ENCODE results near the gene NPEPPS.
"Not testable (repeated sequence)": the region's sequence is repeated elsewhere in the genome, so short reads cannot be mapped to it uniquely, and the experiment has no call there.

The NPEPPS gene, protein sequence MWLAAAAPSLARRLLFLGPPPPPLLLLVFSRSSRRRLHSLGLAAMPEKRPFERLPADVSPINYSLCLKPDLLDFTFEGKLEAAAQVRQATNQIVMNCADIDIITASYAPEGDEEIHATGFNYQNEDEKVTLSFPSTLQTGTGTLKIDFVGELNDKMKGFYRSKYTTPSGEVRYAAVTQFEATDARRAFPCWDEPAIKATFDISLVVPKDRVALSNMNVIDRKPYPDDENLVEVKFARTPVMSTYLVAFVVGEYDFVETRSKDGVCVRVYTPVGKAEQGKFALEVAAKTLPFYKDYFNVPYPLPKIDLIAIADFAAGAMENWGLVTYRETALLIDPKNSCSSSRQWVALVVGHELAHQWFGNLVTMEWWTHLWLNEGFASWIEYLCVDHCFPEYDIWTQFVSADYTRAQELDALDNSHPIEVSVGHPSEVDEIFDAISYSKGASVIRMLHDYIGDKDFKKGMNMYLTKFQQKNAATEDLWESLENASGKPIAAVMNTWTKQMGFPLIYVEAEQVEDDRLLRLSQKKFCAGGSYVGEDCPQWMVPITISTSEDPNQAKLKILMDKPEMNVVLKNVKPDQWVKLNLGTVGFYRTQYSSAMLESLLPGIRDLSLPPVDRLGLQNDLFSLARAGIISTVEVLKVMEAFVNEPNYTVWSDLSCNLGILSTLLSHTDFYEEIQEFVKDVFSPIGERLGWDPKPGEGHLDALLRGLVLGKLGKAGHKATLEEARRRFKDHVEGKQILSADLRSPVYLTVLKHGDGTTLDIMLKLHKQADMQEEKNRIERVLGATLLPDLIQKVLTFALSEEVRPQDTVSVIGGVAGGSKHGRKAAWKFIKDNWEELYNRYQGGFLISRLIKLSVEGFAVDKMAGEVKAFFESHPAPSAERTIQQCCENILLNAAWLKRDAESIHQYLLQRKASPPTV

DNA sequence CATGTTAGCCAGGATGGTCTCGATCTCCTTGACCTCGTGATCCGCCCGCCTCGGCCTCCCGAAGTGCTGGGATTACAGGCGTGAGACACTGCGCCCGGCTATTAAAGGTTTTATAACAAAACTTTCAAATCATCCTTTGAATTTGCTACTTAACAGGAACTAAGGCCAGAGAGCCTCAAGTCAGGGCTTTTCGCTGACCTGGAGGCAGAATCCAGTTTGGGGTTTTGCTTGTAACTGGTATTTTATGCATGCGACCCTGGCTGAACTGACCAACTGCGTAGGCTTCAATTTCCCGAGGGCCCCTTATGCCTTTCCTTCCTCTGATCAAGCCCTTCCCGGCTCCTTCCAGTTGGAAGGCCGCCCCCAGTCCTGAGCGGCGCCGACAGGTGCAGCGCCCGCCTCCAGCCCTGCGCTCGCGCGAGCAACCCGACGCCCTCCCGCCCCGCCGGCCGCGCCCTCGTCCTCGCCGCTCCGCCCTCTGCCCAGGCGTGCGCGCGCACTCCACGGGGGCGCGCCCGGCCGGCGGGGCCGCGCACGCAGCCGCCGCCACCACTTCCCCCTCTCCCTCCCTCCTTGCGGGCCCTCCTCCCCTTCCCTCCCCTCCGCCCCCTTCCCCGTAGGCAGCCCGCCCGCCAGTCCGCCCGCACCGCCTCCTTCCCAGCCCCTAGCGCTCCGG, at the start of gene NPEPPS:
Gene NPEPPS, plus strand, starts transcription at position 552 of the 676 bp plus-strand sequence. CDS start 193 bp downstream, outside the sequence.
- peak; percentile 91 for DNase-seq

DNA sequence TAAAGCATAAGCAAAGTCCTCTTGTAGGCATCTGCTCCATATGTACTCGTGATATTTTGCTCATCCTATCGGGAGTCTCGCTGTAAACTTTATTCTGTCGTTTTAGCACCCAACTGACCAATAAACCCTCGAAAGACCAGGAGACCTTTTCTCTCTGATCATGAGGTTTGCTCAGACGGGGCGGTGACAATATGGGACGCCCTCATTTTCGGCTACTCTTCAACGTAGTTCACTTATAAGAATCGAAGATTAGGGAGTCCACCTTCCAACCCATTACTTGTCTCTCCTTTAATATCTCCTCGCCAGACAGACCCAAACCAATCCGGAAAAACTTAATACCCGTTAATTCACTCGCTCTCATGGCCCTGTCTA, 39.1 kb upstream of the NPEPPS start:
- DNase-seq: not testable (repeated sequence)

DNA sequence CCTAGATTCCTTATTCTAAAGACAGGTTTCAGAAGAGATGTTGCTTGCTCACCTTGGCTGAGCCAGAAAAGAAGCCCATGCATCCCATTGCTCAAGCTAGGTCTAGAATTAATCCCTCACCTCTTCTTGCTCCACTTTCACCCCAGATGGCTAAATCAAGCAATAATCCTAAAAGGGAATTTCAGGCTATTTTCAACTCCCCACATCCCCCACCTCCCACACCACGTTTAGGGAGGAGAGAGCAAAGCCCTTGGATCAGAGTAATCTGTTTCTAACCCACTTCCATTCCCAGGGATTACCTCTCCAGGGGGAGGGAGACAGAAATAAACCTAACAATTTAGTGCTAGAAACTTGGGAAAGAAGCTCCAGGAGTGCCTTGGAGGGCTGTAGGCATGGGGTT, 31.8 kb upstream of the NPEPPS start:
- not testable (repeated sequence) for DNase-seq

DNA sequence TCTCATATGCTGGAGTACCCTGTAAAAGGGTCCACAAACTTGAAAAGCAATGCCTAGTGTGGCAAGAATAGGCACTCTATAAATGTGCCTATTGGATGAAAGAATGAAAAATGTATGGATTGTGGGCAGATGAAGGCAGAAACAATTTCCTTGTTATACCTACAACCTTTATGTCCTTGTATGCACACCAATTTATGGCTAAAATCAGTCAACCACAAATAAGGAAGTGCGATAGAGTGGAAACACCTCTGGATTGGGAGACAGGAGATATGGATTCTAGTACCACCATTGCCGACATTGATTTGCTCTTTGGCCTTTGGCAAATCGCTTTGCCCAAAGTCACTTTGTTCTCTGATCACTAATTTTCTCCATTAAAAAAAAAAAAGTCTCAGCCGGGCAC, 31.4 kb upstream of the NPEPPS start:
- DNase-seq: not testable (repeated sequence)

DNA sequence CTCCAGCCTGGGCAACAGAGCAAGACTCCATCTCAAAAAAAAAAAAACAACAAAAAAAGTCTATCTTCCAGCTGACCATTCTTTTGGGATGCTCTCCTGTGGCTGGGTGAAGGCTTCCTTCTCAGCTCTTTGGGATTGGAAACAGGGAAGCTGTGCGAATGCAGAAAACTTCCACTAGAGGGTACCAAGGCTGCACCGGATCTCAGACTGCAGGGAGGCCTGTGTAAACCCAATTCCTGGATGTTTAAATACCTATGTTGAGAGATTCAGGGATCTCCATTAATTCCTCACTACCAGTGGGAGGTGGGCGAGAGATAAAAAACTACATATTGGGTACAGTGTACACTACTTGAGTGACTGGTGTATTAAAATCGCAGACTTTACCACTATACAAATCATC, 30.3 kb upstream of the NPEPPS start:
- not testable (repeated sequence) for DNase-seq

DNA sequence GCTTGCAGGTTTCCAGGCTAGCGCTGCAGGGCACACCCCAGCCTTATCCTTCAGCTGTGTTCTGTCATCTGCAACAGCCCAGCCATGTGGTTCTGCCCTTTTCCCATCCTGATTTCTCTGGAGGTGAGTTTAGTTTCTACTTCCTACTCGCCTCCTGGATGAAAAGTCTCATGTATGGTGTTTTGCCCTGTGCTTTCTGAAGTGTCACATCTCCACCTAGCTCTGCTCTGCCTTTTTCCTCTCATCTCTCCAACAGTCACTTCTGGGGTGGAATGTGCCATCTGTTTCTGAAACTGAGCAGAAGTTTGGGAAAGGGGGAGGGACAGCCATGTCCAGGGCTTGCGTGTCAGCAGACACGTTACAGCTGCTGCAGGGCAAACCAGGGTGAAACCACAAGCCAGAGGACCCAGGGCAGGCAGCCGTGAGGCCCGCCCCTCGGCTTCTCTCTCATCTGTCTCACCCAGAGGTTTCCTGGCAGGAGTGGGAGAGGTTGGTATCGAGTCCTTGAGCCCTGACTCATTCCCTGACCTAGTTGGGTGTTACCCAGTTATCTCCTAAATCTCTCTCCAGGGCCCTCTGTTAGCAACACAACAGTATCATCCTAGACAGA, 28.7 kb upstream of the NPEPPS start:
- peak; percentile 55 for DNase-seq

DNA sequence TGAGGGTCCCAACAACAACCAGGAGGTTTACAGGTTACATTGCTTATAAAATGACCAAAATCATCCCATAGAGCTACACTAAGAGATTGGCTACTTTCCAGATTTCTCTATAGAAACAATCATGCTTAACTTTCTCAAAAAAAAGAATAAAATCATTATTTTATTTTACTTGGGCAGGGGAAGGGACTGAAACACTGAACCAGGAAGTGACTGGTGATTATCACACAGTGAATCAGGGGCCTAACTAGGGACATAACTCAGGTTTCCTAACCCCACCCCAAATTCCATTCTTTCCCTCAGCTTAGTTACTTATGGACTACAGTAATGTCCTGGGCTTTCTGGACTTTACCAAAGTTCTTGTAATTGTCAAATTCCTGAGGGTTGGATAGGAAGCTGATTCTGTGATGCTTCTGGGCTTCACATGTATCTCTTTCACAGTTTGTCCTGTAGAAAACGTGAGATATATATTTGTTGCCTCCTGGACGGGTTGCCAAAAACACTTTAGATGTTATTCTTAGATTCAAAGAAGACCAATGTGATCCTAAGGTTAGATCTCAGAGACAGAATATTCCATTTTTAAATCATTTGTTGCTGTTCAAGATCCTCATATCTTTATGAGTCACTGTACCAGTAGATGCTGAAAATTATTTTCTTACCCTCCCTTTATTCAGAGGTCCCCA, 28.0 kb upstream of the NPEPPS start:
- not testable (repeated sequence) for DNase-seq

DNA sequence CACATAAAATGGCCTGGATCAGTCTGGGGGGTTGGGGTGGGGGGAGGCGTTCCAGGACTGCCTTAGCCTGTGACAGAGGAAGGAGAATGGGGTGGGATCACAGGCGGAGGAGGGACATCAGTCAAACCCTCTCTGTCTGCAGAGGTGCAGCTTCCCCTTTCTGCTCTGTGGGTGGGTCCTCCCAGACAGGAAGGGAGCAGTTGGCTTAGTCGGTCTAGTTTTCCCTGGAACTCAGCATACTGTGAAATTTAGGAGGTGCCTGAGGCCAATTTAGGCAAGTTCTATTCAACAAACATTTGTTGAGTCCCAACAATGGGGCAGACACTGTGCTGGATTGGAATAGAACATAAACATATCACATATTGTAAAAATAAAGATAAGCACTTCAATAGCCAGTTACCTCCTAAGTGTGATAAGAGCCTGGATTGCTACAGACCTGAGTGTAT, 19.2 kb upstream of the NPEPPS start:
- not testable (repeated sequence) for DNase-seq

DNA sequence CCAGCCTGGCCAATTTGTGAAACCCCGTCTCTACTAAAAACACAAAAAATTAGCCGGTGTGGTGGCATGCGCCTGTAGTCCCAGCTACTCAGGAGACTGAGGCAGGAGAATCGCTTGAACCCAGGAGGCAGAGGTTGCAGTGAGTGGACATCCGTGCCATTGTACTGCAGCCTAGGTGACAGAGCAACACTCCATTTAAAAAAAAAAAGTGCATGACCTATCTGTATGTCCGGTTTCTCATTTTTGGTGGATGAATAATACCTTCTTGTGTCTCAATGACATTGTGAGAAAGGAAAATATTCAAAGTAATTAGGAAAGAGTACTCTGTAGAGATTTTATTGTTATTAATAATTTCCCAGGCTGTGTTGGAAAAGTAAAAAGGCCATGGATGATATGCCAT, 17.6 kb upstream of the NPEPPS start:
- not testable (repeated sequence) for DNase-seq

DNA sequence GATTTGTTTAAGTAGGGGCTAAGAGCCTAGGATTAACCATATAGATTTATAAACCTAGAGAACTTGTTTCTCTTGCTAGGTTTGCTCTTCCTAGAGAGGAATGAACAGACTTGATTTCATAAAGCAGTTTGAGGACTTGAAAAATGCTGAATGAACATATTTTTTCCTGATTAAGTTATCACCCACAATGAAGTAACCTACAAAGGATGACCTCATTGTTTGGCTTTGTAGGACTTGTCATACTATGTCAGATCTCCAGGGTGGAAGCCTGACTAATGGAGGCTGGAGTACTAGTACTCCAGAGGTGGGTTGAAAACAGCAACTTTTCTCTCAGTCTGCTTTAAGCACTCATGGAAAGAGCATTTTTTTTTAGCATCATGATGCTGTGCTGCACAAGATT, 12.0 kb upstream of the NPEPPS start:
- DNase-seq: not testable (repeated sequence)

DNA sequence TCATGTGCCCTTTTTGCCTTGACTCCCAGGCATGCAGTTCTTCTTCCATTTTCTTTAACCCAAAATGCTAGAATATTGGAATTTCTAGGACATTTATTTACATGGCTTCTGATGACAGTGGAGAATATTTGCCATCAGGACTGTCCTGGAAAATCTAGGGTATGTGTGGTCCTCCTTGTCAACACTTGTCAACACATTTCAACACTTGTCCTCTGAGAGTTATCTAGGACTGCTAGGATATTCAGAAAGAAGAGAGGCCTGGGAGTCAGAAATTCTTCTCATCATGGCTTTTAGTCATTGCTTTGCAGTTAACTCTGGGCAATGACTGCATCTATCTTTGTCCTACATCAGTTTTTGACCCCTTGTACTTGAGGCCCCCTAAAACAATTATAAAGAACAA, 11.5 kb upstream of the NPEPPS start:
- not testable (repeated sequence) for DNase-seq

DNA sequence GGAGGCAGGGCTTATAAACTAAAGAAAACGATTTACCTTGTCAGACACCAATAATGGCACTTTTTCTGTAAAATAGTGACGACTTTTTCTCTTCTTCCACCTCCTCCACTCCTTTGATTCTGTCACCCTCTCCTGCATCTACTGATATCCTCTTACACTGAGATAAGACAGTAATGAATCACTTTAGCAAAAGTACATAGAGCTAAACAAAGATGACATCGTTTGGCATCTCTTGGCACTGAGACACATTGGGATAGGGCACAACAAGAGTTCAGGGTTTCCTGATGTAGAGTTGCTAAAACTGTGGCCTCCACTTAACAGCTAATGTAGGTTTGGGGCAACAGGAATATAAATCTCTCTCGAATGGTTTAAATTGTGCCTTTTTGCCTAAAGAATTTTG, 10.6 kb upstream of the NPEPPS start:
- DNase-seq: not testable (repeated sequence)

DNA sequence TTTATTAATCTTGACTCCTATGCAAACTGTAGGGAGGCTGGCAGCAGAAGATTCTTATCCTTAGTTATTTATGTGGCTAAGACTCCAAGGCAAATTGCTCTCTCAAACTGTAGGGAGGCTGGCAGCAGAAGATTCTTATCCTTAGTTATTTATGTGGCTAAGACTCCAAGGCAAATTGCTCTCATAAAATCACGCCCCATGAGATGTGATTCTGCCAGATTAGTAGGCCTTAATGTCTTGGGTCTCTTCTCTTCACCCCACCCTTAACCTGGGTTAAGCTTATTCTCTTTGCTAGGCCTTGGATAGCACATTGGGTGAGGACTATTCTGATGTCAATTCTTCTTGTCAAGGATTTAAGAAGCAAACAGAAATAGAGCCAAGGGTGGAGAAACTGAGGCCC, 9.5 kb upstream of the NPEPPS start:
- not testable (repeated sequence) for DNase-seq

DNA sequence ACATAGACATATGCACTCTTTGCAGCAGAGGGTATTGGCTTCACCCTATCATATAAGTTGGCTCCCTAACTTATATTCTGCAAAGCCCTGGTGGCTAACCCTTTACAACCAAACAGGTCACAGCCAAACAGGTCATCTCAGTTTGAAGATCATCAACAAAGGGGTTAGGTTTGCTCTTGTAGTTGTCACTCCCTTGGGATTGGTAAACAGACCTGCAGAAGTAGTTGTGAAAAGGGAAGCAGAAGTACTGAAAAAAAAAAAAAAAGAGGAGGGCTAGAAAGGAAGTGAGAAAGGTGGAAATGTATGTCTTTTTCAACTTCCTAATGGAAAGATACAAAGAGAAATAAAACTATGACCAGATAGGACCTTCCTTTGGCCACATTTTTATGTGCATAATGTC, 8.6 kb upstream of the NPEPPS start:
- DNase-seq: not testable (repeated sequence)

DNA sequence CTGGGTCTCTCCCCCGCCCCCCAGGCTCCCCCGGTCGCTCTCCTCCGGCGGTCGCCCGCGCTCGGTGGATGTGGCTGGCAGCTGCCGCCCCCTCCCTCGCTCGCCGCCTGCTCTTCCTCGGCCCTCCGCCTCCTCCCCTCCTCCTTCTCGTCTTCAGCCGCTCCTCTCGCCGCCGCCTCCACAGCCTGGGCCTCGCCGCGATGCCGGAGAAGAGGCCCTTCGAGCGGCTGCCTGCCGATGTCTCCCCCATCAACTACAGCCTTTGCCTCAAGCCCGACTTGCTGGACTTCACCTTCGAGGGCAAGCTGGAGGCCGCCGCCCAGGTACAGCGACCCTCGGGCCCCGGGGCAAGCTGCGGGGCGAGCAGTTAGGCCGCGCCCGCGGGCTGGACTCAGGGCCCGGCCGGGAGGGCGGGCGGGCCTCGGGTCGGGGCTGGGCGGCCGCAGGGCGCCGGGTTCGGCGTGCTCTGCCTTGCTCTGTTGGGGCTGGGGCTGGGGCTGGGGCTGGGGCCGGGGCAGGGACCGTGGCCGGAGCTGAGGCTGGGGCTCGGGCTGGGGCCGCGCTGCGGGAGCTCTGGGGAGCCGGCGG, 419 bp downstream of the NPEPPS start:
- peak; percentile 56 for DNase-seq

DNA sequence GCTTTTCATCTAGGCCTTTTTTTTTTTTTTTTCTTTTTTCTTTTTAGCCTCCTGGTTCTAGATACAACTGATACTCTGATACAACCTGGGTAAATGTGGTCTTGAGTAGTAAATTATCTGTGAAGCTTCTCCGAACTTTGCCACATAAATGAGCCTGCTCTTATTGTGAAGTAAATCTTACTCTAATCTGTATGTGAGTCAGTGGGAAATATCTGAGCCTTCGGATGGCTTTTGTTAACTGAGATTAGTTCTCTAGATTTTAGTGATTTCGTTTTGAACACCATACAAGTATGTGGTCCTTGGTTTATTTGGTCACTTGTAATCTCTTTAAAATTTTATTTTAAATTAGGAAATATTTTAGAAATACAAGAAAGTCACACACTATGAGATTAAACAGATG, 8.2 kb downstream of the NPEPPS start:
- not testable (repeated sequence) for DNase-seq

DNA sequence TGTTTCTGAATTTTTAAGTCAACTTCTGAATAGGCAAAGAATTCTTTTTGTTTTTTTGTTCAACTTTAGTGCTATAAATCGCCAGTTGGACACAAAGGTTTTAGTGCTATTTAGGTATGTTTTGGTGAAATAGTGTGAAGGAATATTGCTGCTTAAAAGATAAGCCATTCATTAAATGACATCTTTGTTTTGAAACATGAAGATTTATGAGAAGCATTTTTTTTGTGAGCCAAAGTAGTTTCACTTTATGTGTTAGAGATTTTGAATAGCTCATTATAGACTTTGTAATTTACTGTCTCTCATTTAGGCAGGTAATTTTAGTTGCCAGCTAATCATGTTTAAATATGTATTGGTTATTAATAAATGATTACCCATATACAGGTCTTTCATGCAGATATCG, 10.8 kb downstream of the NPEPPS start:
- DNase-seq: not testable (repeated sequence)

DNA sequence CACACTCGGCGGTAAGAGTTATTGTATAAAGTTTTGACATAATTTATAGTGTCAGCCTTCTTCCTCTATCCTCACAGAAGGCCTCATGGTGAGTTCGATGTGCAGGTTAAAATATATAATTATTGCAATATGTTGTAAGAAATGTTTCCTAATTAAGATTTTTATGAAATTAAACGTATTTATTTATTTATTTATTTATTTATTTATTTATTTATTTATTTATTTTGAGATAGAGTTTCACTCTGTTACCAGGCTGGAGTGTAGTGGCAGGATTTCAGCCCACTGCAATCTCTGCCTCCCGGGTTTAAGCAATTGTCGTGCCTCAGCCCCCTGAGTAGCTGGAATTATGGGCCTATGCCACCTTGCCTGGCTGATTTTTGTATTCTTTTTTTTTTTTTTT, 13.4 kb downstream of the NPEPPS start:
- DNase-seq: not testable (repeated sequence)

DNA sequence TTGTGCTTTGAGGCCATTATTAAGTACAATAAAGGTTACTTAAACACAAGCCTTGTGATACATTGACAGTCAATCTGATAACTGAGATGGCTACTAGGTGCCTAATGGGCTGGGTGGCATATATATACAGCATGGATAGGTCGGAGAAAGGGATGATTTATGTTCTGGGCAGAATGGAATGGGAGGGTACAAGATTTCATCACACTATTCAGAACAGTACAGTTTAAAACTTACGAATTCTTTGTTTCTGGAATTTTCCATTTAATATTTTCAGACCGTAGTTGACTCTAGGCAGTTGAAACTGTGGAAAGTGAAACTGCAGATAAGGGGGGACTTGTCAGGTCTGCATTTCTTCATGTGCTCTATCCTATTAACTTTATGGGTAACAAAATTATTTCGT, 23.8 kb downstream of the NPEPPS start:
- DNase-seq: not testable (repeated sequence)

DNA sequence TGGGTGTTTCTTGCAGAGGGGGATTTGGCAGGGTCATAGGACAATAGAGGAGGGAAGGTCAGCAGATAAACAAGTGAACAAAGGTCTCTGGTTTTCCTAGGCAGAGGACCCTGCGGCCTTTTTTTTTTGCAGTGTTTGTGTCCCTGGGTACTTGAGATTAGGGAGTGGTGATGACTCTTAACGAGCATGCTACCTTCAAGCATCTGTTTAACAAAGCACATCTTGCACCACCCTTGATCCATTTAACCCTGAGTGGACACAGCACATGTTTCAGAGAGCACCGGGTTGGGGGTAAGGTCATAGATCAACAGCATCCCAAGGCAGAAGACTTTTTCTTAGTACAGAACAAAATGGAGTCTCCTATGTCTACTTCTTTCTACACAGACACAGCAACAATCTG, 25.2 kb downstream of the NPEPPS start:
- DNase-seq: not testable (repeated sequence)

DNA sequence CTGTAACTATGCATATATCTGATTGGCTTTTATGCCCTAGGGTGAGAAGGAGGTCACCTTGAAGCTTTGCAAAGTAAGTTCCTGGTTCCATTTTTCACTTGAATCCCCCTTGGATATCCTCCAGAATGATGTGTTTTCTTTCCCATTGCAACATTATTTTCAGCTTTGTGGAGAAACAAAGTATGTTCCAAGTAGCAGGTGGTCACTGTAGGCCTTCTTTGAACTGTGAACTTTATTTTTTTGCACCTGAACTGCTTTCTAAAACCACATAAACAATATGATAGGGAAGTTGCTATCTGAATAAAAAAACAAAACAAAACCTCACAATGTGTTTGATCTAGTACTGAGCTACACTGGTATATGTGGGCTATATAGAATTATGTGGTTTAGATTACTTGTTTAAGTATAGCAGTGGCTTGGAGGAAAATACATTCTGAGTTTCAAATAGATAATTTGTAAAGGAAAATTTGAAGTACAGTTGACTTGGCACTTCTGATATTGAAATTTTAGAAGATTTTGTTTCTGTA, 29.7 kb downstream of the NPEPPS start:
- not testable (repeated sequence) for DNase-seq
